GM18520 (cell line): ENCODE measurements around the gene MORN1.

ENCODE experiments used
- ATAC-seq: cut with Tn5 transposase; IDR thresholded peaks from one replicate; pipeline ENCODE4 v1.9.1; 2021; ENCODE audit not compliant: unreplicated experiment

The MORN1 gene

DNA sequence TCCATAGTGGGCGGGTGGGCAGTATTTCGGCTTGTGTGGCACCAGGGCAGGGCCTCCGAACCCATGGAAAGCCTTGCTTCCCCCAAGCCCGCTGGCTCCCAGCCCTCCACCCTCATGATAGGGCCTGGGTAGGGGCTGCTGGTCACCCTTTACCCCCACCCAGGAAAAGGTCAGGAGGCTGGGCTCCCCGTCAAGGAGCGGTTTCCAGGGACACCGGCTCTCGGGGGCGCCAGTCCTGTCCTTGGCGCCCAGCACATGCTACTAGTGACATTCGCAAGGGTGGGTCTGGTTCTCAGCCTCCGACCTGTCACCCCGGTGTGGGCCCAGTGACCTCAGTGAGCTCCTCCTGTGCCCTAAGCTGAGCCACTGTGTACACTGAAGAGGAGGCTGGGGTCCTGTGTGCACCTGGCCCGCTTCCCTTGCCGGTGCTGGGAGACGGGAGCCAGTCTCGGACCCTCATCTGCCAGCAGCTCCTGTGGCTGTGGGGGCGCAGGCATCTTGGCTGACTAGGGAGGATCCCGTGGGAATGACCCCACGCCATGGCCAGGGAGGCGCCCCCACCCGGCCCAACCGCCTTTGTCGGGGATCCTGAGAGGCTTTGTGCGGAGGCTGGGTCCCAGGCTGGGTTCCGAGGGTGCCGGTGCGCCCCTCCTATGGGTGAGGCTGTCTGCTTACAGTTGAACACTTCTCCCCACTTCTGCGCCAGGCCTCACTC, 108.6 kb downstream of the MORN1 start:
- ATAC-seq, result no peak

GRCh38 chr1:2279817-2280216, 111.5 kb downstream of the MORN1 start:
- no peak for ATAC-seq

GRCh38 chr1:2279210-2279639, 112.1 kb downstream of the MORN1 start:
- no peak for ATAC-seq

DNA sequence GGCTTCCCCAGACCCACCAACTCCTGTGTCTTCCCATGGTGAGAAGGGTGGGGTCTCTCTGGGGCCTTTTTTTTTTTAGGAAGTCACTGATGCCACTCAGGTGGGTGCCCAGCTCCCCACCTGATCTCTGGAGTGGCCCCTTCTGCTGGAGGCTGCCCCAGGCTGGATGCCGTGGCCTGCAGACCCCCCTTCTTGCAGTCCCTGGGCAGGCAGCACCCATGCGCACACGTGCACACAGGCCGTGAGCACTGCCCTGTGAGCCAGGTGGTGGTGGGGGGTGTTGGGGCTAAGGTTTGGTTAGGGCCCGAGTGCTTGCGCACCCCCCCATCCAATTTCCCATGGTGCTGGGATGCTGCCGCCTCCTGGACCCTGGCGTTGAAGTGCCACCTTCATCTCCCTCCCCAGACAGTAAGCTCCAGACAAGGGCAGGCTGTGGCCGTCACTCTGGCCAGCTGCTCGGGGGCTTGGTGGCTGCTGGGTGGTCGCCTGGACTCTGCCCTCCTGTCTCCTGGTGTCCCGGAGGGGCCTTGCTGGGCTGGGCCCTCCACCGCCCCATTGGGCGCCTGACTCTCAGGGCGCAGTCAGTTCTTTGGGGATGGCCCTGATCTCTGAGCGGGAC, 112.7 kb downstream of the MORN1 start:
- ATAC-seq, result no peak

DNA sequence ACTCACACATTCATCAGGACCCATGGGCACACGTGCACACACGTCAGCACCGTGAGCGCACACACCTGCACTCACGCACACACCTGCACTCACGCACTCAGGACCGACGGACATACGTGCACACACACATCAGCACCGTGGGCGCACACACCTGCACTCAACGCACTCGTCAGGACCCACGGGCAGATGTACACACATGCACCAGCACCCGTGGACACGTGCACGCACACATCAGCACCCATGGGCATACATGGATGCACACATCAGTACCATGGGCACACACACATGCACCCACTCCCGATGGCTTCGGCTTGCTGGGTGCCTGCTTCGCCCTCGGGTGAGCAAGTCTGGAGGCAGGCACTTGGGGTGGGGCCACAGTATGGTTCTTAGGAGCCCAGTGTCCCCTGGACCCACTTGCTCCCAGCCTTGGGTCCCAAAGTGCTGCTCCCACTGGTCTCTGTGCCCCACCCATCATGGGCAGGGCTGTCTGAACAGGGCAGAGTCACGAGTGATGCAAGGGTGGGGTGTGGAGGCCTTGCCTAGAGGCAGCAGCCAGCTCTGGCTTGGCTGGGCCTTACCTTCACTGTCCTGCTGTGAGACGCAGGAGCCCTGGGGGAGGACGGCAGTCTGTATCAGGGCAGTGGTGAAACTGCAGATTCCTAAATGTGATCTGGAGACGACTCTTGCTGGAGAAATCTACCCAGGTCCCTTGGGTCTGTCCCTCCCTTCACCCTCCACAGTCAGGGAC, 113.4 kb downstream of the MORN1 start:
- no peak for ATAC-seq

DNA sequence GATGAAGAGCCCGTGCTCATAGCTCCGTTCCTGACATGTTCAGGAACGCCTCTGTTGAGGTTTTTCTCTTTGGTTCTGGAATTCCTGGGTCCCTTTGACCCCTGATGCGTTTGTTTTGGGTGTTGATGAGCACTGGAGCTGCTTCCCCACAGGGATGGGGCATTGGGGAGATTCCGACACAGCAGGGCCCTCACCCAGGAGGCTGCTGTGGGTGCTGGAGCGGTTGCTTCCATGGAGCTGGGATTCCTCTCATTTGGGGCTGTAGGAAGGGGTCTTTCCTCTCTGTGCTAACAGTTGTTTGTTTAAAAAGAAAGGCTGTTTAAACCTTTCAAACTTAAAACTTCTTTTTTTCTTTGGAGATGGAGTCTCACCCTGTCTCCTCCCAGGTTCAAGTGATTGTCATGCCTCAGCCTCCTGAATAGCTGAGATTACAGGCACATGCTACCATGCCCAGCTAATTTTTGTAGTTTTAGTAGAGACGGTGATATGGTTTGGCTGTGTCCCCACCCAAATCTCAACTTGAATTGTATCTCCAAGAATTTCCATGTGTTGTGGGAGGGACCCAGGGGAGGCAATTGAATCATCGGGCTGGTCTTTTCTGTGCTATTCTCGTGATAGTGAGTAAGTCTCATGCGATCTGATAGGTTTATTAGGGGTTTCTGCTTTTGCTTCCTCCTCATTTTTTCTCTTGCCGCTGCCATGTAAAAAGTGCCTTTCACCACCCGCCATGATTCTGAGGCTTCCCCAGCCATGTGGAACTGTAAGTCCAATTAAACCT, 114.4 kb downstream of the MORN1 start:
- no peak for ATAC-seq

DNA sequence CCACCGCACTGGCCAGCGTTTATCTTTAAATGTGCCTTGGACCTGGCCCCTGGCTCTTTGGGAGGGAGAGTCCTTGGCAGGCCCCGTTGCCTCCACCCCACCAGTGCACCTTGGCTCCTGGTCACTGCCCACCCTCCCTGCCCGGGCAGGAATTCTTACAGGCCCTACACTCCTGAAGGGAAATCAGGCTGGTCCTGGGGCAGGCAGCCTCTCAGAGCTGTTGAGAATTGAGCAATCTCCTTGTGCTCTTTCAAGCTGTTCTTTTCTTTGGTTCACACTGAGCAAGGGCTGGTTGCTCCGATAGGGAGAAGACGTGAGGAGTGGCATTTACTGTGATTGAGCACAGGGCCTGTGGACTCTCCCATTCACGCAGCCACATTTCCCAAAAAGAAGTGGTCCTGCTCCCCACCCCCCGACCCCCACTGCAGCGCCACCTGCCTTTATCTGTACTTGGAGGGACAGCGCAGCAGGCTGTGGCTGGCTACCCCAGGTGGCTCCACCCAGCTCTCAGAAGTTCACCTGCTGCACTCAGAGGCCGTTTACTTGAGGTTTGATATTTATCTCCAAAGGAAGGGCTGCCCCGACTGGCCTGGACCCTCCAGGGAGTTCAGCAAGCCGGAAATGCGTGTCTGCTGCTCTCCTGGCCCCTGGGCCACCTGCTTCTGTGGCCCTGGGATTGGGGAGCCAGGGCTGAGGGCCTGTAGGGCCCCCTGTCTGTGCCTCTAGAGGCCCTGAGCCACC, 115.4 kb downstream of the MORN1 start:
- no peak for ATAC-seq

- ATAC-seq, result no peak
Measured at GRCh38 chr1:2274929-2275475, 116.4 kb downstream of the MORN1 start.

GRCh38 chr1:2274231-2274928, 117.0 kb downstream of the MORN1 start:
- ATAC-seq, result no peak

GRCh38 chr1:2273401-2274090, 117.8 kb downstream of the MORN1 start:
- ATAC-seq, result no peak

DNA sequence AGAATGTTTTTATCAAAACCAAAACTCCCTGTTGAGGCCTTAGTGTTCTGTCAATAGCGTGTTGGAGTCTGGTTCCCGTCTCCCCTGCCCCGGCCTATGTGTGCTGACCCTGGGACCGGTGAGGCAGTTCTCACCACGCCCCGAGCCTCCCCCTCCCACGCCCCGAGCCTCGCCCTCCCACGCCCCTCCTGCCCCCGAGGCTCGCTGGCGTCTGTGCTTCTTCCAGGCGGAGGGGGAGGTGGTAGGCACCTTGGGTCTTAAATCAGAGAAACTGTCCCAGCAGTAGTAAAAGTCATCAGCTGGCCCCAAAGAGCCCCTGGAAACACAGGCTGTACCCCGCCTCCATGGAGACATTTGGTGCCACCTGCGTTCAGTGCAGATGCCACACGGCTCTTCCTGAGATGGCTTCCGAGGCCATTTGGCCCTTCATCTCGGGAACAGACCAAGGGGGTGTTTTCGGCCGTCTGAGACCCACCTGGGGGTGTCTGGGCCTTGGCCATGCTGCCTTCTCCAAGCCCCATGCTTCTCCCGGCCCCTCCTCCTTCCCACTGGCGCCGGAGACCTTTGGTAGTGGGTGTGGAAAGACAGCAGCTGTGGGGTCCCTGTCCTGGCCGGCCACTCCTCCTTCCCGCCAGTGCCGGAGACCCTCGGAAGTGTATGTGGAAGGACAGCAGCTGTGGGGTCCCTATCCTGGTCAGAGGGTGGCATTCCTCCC, 118.5 kb downstream of the MORN1 start:
- no peak for ATAC-seq

DNA sequence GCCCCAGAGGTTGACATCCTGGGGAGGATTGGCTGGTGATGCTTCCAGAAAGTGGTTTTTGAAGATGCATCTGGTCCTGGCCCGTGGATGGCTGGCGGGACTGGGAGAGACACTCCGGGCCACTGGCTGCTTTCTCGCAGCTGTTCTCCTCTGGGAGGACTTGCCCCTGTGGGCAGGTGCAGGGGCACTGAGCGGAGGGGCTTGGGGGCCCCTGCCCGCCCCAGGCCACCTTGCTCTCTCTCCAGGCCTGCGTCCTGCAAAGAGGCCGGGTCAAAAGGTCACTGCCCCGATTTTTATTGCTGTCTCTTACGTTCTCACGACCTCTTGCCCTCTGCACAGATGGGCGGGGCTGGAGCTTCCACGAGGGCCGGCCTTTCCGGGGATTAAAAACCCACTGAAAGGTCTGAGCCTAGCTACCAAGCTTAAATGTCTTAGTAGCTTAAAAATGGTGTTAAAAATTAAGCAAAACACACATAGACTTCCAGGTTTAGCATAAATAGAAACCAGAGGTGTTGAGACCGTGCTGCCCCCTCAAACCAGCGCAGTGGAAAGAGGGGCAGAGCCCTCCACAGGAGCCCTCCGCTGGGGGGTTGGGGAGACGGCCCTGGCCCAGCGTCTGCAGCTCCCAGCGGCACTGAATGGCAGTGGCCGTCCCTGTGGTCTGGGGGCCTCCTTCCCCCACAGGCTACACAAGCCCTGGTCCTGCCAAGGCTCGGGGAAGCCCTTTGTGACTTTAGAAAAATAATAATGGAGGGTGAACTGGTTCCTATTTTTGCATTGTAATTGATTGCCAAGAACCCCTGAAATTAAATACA, 119.3 kb downstream of the MORN1 start:
- no peak for ATAC-seq
